ENCODE measurements around the gene MOV10L1.
A peak's percentile ranks its signal among the peaks of the same experiment; 100 is the strongest.

GRCh38 chr22:50146439-50147238 lies 56.8 kb downstream of the MOV10L1 start:
- TF ChIP-seq CTCF (IDR thresholded peaks at IDR 0.05; ENCODE audit: low read depth, low read length) (peak; percentile 78), POLR2A (IDR thresholded peaks at IDR 0.05; ENCODE audit: extremely low read depth, insufficient read length) (no peak), MYC (IDR thresholded peaks at IDR 0.05; ENCODE audit: low read depth, low read length) (no peak)
